Neural progenitor cell (in vitro differentiated cells): Measurements from ENCODE around the gene KIF9. TPM values are rescaled to one million over a fixed set of nuclear protein-coding genes. Genes with fewer than 3 reads are reported as not detected.

Source experiments
- DNase-seq: peaks from one replicate; pipeline ENCODE4 v3.0.0-alpha.2; 2016; ENCODE audit warnings: low spot score
- H2AFZ ChIP-seq: fragments of 200-600 bp; sonication (generic); replicated peaks from 2 replicates; pipeline ENCODE4 v1.6.1; 2016; ENCODE audit warnings: antibody characterized with exemption
- H3F3A ChIP-seq: fragments of 200-600 bp; sonication (generic); 2 replicates; pipeline ENCODE4 v1.6.1; 2016; ENCODE audit warnings: antibody characterized with exemption, low read depth
- H3K27ac ChIP-seq: fragments of 200-600 bp; sonication (generic); 2 replicates; pipeline ENCODE4 v1.5.1; 2016; ENCODE audit warnings: mild to moderate bottlenecking
- H3K27me3 ChIP-seq: fragments of 200-600 bp; sonication (generic); 2 replicates; pipeline ENCODE4 v1.6.1; 2016; ENCODE audit warnings: mild to moderate bottlenecking, moderate library complexity
- H3K36me3 ChIP-seq: fragments of 200-600 bp; sonication (generic); 2 replicates; pipeline ENCODE4 v1.5.1; 2016
- H3K4me1 ChIP-seq: fragments of 200-600 bp; sonication (generic); 2 replicates; pipeline ENCODE4 v1.6.1; 2016; ENCODE audit warnings: mixed run types
- H3K4me2 ChIP-seq: fragments of 200-600 bp; sonication (generic); 2 replicates; pipeline ENCODE4 v1.6.1; 2016
- H3K4me3 ChIP-seq: fragments of 200-600 bp; sonication (generic); 2 replicates; pipeline ENCODE4 v1.5.1; 2016
- H3K79me2 ChIP-seq: fragments of 200-600 bp; sonication (generic); 2 replicates; pipeline ENCODE4 v1.6.1; 2016; ENCODE audit warnings: low read depth
- H3K9ac ChIP-seq: fragments of 200-600 bp; sonication (generic); 2 replicates; pipeline ENCODE4 v1.6.1; 2016
- H3K9me3 ChIP-seq: fragments of 200-600 bp; sonication (generic); 2 replicates; pipeline ENCODE4 v1.5.1; 2016; ENCODE audit warnings: low read depth
- H4K20me1 ChIP-seq: fragments of 200-600 bp; sonication (generic); 2 replicates; pipeline ENCODE4 v1.6.1; 2016; ENCODE audit warnings: low read depth
- H3K27ac Mint-ChIP-seq: 3 replicates; pipeline ENCODE4 v1.8.0; 2021; ENCODE audit warnings: mixed read lengths
- H3K27me3 Mint-ChIP-seq: 2 replicates; pipeline ENCODE4 v1.8.0; 2022; ENCODE audit warnings: low read depth, mild to moderate bottlenecking, inconsistent platforms, moderate library complexity, mixed read lengths; ENCODE audit not compliant: insufficient read depth
- H3K36me3 Mint-ChIP-seq: 3 replicates; pipeline ENCODE4 v1.8.0; 2021; ENCODE audit warnings: mixed read lengths
- H3K4me1 Mint-ChIP-seq: 3 replicates; pipeline ENCODE4 v1.8.0; 2021; ENCODE audit warnings: mixed read lengths
- H3K4me3 Mint-ChIP-seq: 3 replicates; pipeline ENCODE4 v1.8.0; 2021; ENCODE audit warnings: mild to moderate bottlenecking, moderate library complexity, mixed read lengths
- H3K9me3 Mint-ChIP-seq: 3 replicates; pipeline ENCODE4 v1.8.0; 2020; ENCODE audit warnings: mixed read lengths
- CTCF ChIP-seq: fragments of 200-600 bp; sonication (generic); IDR thresholded peaks from 2 replicates; pipeline ENCODE4 v1.5.1; 2017; ENCODE audit warnings: antibody characterized with exemption, mild to moderate bottlenecking
- EZH2 ChIP-seq: fragments of 200-600 bp; sonication (generic); IDR thresholded peaks from 2 replicates; pipeline ENCODE4 v1.6.1; 2017; ENCODE audit warnings: antibody characterized with exemption, mild to moderate bottlenecking, moderate library complexity
- EZH2phosphoT487 ChIP-seq: fragments of 200-600 bp; sonication (generic); IDR thresholded peaks from 2 replicates; pipeline ENCODE4 v1.6.1; 2017; ENCODE audit warnings: antibody characterized with exemption
- total RNA-seq: library from RNA; depleted of rRNA; stranded (reverse); fragments of >200 nt; gene quantifications from 2 replicates; pipeline ENCODE4 v1.2.3, GENCODE V29; 2015; ENCODE audit warnings: low replicate concordance

The KIF9 gene
- total RNA-seq, 1 donor from 2014 or later: 6.4 TPM

GRCh38 chr3:47197287-47197686, 85.3 kb downstream of the KIF9 start:
- Histone ChIP-seq H3K36me3 (no peaks in the 10 kb centered on the region), H2AFZ (no peak overlapping the region), H3F3A (no peaks in the 10 kb centered on the region), H3K4me2 (no peak overlapping the region), H3K9ac (no peak overlapping the region), H3K27me3 (no peaks in the 10 kb centered on the region), H3K4me1 (no peaks in the 10 kb centered on the region), H3K4me3 (no peak overlapping the region), H4K20me1 (no peaks in the 10 kb centered on the region), H3K27ac (no peak overlapping the region), H3K9me3 (no peaks in the 10 kb centered on the region), H3K79me2 (no peaks in the 10 kb centered on the region)
- no peak overlapping the region for H3K4me3 Mint-ChIP-seq
- H3K36me3 Mint-ChIP-seq: peaks cover 5% of the 10 kb centered on the region
- DNase-seq: no peak
- H3K27ac Mint-ChIP-seq: no peak overlapping the region
- H3K27me3 Mint-ChIP-seq: peaks cover 2% of the 10 kb centered on the region
- TF ChIP-seq EZH2phosphoT487: no peak
- TF ChIP-seq CTCF: no peak
- TF ChIP-seq EZH2: no peak
- H3K9me3 Mint-ChIP-seq: no peaks in the 10 kb centered on the region
- H3K4me1 Mint-ChIP-seq: no peaks in the 10 kb centered on the region

- Histone ChIP-seq H3K4me3 (no peak overlapping the region), H3K27me3 (no peaks in the 10 kb centered on the region), H3K9ac (no peak overlapping the region), H4K20me1 (no peaks in the 10 kb centered on the region), H2AFZ (no peak overlapping the region), H3K36me3 (no peaks in the 10 kb centered on the region), H3F3A (no peaks in the 10 kb centered on the region), H3K4me1 (no peaks in the 10 kb centered on the region), H3K4me2 (no peak overlapping the region), H3K79me2 (no peaks in the 10 kb centered on the region), H3K27ac (no peak overlapping the region), H3K9me3 (no peaks in the 10 kb centered on the region)
- Mint-ChIP-seq H3K4me3 (no peak overlapping the region), H3K4me1 (no peaks in the 10 kb centered on the region), H3K27me3 (peaks cover 2% of the 10 kb centered on the region), H3K36me3 (peaks cover 5% of the 10 kb centered on the region), H3K9me3 (no peaks in the 10 kb centered on the region), H3K27ac (no peak overlapping the region)
- TF ChIP-seq EZH2phosphoT487 (no peak), EZH2 (no peak), CTCF (no peak)
- no peak for DNase-seq
Observed at GRCh38 chr3:47194994-47195393, 87.6 kb downstream of the KIF9 start.

- Mint-ChIP-seq H3K4me1 (no peaks in the 10 kb centered on the region), H3K27me3 (peaks cover 2% of the 10 kb centered on the region), H3K36me3 (peaks cover 5% of the 10 kb centered on the region), H3K4me3 (no peak overlapping the region), H3K27ac (no peak overlapping the region), H3K9me3 (no peaks in the 10 kb centered on the region)
- Histone ChIP-seq H3K9ac (no peak overlapping the region), H2AFZ (no peak overlapping the region), H3K9me3 (no peaks in the 10 kb centered on the region), H3K4me1 (no peaks in the 10 kb centered on the region), H3K79me2 (no peaks in the 10 kb centered on the region), H3K27me3 (no peaks in the 10 kb centered on the region), H3K4me3 (no peak overlapping the region), H3K27ac (no peak overlapping the region), H3K36me3 (no peaks in the 10 kb centered on the region), H3F3A (no peaks in the 10 kb centered on the region), H3K4me2 (no peak overlapping the region), H4K20me1 (no peaks in the 10 kb centered on the region)
- DNase-seq: no peak
- TF ChIP-seq EZH2phosphoT487 (no peak), CTCF (no peak), EZH2 (no peak)
Observed at GRCh38 chr3:47193871-47194859, 88.4 kb downstream of the KIF9 start.
